SJCRH30 (cell line): ENCODE results near the gene BEND6. TPM values are rescaled to one million over a fixed set of nuclear protein-coding genes. Genes with fewer than 3 reads are reported as not detected.
"Not testable (repeated sequence)": the region's sequence is repeated elsewhere in the genome, so short reads cannot be mapped to it uniquely, and the experiment has no call there.

Source experiments
- DNase-seq, 2 experiments: peaks; one replicate each; pipeline ENCODE4 v3.0.0-alpha.2; 2015 to 2020
- H3K27ac ChIP-seq: fragments of 250-450 bp; sonication (Bioruptor Pico); 2 replicates; pipeline ENCODE4 v1.5.1; 2020; ENCODE audit warnings: mild to moderate bottlenecking, moderate library complexity
- H3K27me3 ChIP-seq: fragments of 250-450 bp; sonication (Bioruptor Pico); 2 replicates; pipeline ENCODE4 v1.5.1; 2020; ENCODE audit warnings: mild to moderate bottlenecking, moderate library complexity
- H3K36me3 ChIP-seq: fragments of 250-450 bp; sonication (Bioruptor Pico); 2 replicates; pipeline ENCODE4 v1.5.1; 2020; ENCODE audit warnings: mild to moderate bottlenecking, moderate library complexity
- H3K4me1 ChIP-seq: fragments of 250-450 bp; sonication (Bioruptor Pico); 2 replicates; pipeline ENCODE4 v1.5.1; 2020; ENCODE audit warnings: mild to moderate bottlenecking, moderate library complexity
- H3K4me3 ChIP-seq: fragments of 250-450 bp; sonication (Bioruptor Pico); 2 replicates; pipeline ENCODE4 v1.5.1; 2020; ENCODE audit warnings: mild to moderate bottlenecking, moderate library complexity
- H3K9me3 ChIP-seq: fragments of 250-450 bp; sonication (Bioruptor Pico); replicated peaks from 2 replicates; pipeline ENCODE4 v1.5.1; 2020; ENCODE audit warnings: mild to moderate bottlenecking, moderate library complexity
- total RNA-seq: library from RNA; depleted of rRNA; stranded (reverse); fragments of >200 nt; shearing (Covaris generic); gene quantifications from 2 replicates; pipeline ENCODE4 v1.2.3, GENCODE V29; 2014; rRNA removed

BEND6 gene
- total RNA-seq, 1 experiment from 2014 or later, result 0.93 TPM

DNA sequence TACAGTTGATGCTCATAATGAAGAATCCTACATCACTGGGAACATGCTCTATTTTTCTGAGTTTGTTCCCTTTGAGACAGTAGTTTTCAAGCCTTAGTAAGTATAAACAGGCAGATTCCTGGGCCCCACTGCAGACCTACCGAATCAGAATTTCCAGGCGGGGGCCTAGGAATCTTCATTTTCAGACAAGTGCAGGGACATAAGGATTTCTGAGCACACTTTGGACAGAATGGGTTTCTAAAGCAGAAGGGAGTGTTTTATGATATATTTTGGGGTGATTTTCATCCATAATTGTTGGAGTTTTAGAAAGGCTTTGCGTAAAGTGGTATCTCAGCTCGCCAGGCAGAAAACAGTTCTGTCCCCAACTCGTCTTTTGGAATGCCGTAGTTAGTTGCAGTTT is 93.0 kb downstream of the BEND6 start:
- H3K36me3 ChIP-seq, result peaks cover 18% of the 10 kb centered on the region
- not testable (repeated sequence) for H3K27me3 ChIP-seq, DNase-seq, H3K27ac ChIP-seq, H3K9me3 ChIP-seq, H3K4me1 ChIP-seq
- peak overlapping the region; percentile 25 for H3K4me3 ChIP-seq

DNA sequence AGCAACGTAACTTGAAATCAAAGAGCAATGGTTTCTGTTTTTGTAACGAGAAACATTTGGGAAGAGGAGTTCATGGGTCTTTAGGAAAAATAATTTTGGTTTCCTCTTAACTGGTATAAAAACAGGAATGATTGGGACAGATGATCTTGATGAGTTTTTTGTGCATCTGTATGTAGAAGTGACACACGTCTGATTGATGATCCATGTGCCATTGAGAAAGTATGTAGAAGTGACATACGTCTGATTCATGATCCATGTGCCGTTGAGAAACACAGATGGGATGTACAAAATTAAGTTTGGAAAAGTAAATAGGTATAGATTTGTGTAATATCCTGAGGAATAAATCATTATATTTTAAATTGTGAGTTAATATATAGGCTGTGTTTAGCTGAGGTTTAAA is 93.7 kb downstream of the BEND6 start:
- H3K9me3 ChIP-seq, result no peaks in the 10 kb centered on the region
- DNase-seq, result no peak
- H3K4me3 ChIP-seq, result no peak overlapping the region
- H3K27ac ChIP-seq, result no peak overlapping the region
- peaks cover 22% of the 10 kb centered on the region for H3K36me3 ChIP-seq
- H3K27me3 ChIP-seq, result no peaks in the 10 kb centered on the region
- no peaks in the 10 kb centered on the region for H3K4me1 ChIP-seq

DNA sequence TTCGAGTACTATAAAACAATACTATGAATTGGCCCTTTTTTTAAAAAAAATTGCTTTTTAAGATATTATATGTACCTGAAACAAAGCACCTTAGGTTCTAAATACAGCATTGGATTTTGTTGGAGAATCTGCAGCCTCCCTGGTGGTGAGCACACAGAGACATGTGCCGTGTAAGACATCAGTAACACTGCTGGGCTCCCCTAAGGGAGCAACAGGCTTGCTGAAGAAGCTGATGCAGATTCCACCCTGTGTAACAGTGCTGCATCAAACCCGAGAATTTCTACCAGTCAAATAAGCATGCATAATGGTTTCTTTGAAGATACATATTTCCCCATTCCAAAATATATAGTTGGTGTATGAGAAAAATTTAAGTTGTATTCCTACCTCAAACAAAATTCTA is 108.9 kb downstream of the BEND6 start:
- Histone ChIP-seq H3K9me3 (no peaks in the 10 kb centered on the region), H3K36me3 (peaks cover 1% of the 10 kb centered on the region; the same call in 1 of the 2 replicates), H3K4me1 (no peaks in the 10 kb centered on the region), H3K27me3 (no peaks in the 10 kb centered on the region), H3K4me3 (no peak overlapping the region), H3K27ac (no peak overlapping the region)
- DNase-seq, result no peak

DNA sequence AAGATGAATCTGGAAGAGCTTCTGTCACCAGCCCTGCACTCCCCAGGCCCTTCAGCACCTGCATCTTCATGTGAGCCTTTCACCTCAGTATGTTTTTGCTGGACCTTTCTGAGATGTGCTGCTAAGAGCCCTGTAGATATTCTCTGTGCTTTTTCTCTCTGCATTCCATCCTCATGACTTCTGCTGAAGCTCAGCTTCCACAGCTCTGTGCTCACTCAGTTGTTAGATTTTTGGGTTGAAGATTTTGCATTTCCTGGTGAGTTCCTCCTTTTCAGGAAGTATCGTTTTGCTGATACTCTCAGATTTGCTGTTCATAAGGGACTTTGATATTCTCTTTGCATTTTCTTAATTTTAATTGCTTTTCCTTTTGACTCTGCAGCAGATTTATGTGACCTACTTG is 109.9 kb downstream of the BEND6 start:
- Histone ChIP-seq H3K27me3 (no peaks in the 10 kb centered on the region), H3K36me3 (no peaks in the 10 kb centered on the region; the same call in 1 of the 2 replicates), H3K4me3 (no peak overlapping the region), H3K4me1 (no peaks in the 10 kb centered on the region), H3K9me3 (no peaks in the 10 kb centered on the region), H3K27ac (no peak overlapping the region)
- DNase-seq, result no peak

DNA sequence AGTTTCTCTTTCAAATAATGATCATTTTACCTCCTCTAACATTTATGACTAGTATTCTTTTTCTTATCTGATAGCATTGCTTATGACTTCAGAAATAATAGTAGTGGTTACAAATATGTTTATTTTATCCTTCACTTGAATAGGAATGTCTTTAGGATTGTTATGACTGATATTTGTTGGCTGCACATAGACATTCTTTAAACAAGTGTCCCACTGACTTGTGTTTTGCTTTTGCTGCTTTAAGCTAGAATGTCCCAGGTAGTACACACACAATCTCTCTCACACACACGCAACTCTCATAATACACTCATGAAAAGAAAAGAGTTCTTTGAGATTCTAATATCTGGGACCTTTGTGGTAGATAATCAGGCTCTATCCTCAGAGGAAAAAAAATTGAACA is 113.2 kb downstream of the BEND6 start:
- H3K36me3 ChIP-seq, result no peaks in the 10 kb centered on the region; the same call in 1 of the 2 replicates
- no peak overlapping the region for H3K4me3 ChIP-seq
- no peak overlapping the region for H3K27ac ChIP-seq
- no peaks in the 10 kb centered on the region for H3K9me3 ChIP-seq
- no peaks in the 10 kb centered on the region for H3K4me1 ChIP-seq
- H3K27me3 ChIP-seq, result no peaks in the 10 kb centered on the region
- DNase-seq, result no peak

DNA sequence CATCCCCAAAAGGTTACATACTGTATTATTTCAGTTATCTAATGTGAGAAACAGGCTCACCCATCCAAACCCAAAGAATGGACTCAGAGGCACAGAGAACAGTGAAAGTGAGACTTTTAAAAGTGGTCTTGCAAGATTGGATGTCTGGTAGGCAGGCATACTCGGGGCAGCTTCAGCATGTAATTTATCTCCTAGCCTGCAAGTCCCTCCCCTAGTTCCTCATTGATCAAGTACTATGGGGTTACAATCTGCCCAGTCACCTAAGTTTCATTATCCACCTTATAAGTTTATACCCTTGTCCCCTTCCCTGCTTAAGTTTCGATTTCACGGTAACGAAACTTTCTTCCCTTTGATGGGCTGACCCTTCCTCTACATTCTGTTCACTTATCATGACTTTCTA is 114.3 kb downstream of the BEND6 start:
- Histone ChIP-seq H3K27ac (no peak overlapping the region), H3K4me3 (no peak overlapping the region), H3K36me3 (no peaks in the 10 kb centered on the region; the same call in 1 of the 2 replicates), H3K9me3 (no peaks in the 10 kb centered on the region), H3K4me1 (no peaks in the 10 kb centered on the region), H3K27me3 (no peaks in the 10 kb centered on the region)
- no peak for DNase-seq

DNA sequence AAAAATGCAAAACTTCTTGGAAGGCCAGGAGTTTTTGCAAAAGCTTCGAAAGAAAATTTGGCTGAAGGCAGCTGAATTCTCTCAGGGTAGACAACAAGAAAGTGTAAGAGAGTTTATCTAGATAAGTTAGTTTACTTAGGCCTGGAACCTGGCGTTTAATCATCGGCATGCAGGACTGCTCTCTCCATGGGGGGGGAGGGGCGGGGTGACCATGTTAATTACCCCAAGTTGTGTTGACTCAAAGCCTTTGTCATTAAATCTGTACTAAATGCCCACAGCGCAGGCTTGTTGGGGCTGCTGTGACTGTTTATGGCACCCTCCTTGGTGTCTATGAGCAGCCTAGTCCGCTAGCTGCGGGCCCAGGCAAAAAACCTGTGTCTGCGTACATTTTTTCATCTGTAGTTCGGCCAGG is 115.0 kb downstream of the BEND6 start:
- Histone ChIP-seq H3K9me3 (no peaks in the 10 kb centered on the region), H3K4me3 (no peak overlapping the region), H3K27me3 (no peaks in the 10 kb centered on the region), H3K36me3 (no peaks in the 10 kb centered on the region; the same call in 1 of the 2 replicates), H3K4me1 (no peaks in the 10 kb centered on the region), H3K27ac (no peak overlapping the region)
- no peak for DNase-seq

DNA sequence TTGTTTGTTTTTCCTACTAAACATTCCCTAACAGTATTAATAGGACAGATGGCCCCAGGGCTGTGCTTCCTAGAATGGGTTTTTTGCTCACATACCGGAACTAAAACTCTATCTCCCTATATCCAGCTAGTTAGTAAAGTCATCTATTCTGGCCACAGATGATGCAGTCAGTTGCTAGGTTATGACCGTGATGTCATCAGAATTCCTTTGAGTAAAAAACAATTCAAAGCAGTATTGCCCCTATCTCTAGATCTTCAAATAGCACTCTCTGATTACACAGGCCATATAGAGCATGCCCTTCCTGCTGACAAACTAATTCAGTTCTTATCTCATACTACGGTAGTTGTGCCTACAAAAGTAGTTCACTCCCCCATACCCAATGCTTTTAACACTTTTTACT is 117.2 kb downstream of the BEND6 start:
- Histone ChIP-seq H3K4me1 (no peaks in the 10 kb centered on the region), H3K27me3 (no peaks in the 10 kb centered on the region), H3K9me3 (no peaks in the 10 kb centered on the region), H3K27ac (no peak overlapping the region), H3K36me3 (no peaks in the 10 kb centered on the region), H3K4me3 (no peak overlapping the region)
- no peak for DNase-seq

DNA sequence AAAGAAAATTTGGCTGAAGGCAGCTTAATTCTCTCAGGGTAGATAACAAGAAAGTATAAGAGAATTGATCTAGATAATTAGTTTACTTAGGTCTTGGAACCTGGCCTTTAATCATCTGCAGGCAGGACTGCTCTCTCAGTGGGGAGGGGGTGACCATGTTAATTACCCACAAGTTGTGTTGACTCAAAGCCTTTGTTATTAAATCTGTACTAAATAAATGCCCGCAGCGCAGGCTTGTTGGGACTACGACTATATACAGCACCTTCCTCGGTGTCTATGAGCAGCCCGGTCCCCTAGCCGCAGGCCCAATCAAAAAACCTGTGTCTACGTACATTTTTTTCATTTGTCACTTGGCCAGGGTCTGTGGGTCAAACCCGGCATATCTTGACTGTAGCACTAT is 119.5 kb downstream of the BEND6 start:
- H3K36me3 ChIP-seq, result no peaks in the 10 kb centered on the region
- no peak for DNase-seq

DNA sequence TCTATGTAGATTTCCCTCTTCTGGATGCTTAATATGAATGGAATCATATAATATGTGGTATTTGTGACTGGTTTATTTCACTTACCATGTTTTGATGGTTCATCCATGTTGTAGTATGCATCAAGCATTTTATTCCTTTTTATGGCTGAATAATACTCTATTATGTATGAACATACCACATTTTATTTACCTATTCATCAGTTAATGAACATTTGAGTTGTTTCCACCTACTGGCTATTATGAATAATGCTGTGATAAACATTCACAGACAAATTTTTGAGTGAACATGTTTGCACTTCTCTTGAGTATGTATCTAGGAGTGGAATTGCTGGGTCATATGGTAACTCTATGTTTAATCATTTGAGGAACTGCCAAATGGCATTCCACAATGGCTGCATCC is 120.2 kb downstream of the BEND6 start:
- Histone ChIP-seq H3K4me1 (no peaks in the 10 kb centered on the region), H3K27ac (no peak overlapping the region), H3K36me3 (no peaks in the 10 kb centered on the region), H3K4me3 (no peak overlapping the region), H3K9me3 (no peaks in the 10 kb centered on the region), H3K27me3 (no peaks in the 10 kb centered on the region)
- DNase-seq, result no peak

More for the DNA sequence above, 119.5 kb downstream of the BEND6 start:
- no peaks in the 10 kb centered on the region for H3K27me3 ChIP-seq
- H3K4me1 ChIP-seq, result no peaks in the 10 kb centered on the region
- H3K9me3 ChIP-seq, result no peaks in the 10 kb centered on the region
- no peak overlapping the region for H3K4me3 ChIP-seq
- no peak overlapping the region for H3K27ac ChIP-seq

Other genes starting within 250 kb of the BEND6 start
- gene KIAA1586, start 91.6 kb downstream of the BEND6 start, total RNA-seq, result 20.9 and 25.0 TPM in 2 replicates
- gene ZNF451, start 135.1 kb downstream of the BEND6 start, total RNA-seq, result 33.0 and 40.3 TPM in 2 replicates
- gene BAG2, start 217.2 kb downstream of the BEND6 start, total RNA-seq, result 4.6 and 4.8 TPM in 2 replicates